Fibroblast of lung (primary cell): ENCODE measurements around the gene CST9. TPM values are rescaled to one million over a fixed set of nuclear protein-coding genes. Genes with fewer than 3 reads are reported as not detected.

ENCODE experiments used
- DNase-seq, 2 donors: peaks; one replicate each; pipeline versions ENCODE4 v3.0.0 to v3.0.0-alpha.2; 2010; ENCODE audit warnings: low read depth in 2 of 2
- H2AFZ ChIP-seq: 2 replicates; pipeline ENCODE4 v1.5.1; 2012; ENCODE audit warnings: low read length, control low read depth, inconsistent platforms
- H3K27ac ChIP-seq: 2 replicates; pipeline ENCODE4 v1.5.1; 2011; ENCODE audit warnings: low read length, control low read depth; ENCODE audit not compliant: insufficient read depth
- H3K27me3 ChIP-seq: 2 replicates; pipeline ENCODE4 v1.5.1; 2011; ENCODE audit warnings: mild to moderate bottlenecking, low read length; ENCODE audit not compliant: control insufficient read depth, insufficient read depth
- H3K36me3 ChIP-seq: 2 replicates; pipeline ENCODE4 v1.5.1; 2011; ENCODE audit warnings: low read length; ENCODE audit not compliant: control insufficient read depth, insufficient read depth
- H3K4me1 ChIP-seq: 2 replicates; pipeline ENCODE4 v1.5.1; 2011; ENCODE audit warnings: low read length; ENCODE audit not compliant: control insufficient read depth, insufficient read depth; ENCODE audit errors: extremely low read depth
- H3K4me2 ChIP-seq: 2 replicates; pipeline ENCODE4 v1.5.1; 2011; ENCODE audit warnings: low read length, control low read depth; ENCODE audit not compliant: insufficient read depth; ENCODE audit errors: extremely low read depth
- H3K4me3 ChIP-seq, 4 experiments: fragments of 200-600 bp in 1 of 4; sonication (generic) in 1 of 4; replicated peaks in 1 of 4; 2 replicates each; pipeline ENCODE4 v1.5.1; 2011 to 2016; ENCODE audit warnings: low read length in 4 of 4, low read depth in 3 of 4, mild to moderate bottlenecking in 3 of 4, control low read depth in 2 of 4, inconsistent platforms in 1 of 4, mixed read lengths in 1 of 4; ENCODE audit not compliant: insufficient read depth in 1 of 4; ENCODE audit errors: control extremely low read depth in 1 of 4
- H3K79me2 ChIP-seq: 2 replicates; pipeline ENCODE4 v1.5.1; 2012; ENCODE audit warnings: mild to moderate bottlenecking, low read length, inconsistent platforms; ENCODE audit not compliant: control insufficient read depth, insufficient read depth
- H3K9ac ChIP-seq: 2 replicates; pipeline ENCODE4 v1.5.1; 2011; ENCODE audit warnings: mild to moderate bottlenecking, low read length, control low read depth; ENCODE audit not compliant: insufficient read depth
- H3K9me3 ChIP-seq: 2 replicates; pipeline ENCODE4 v1.5.1; 2012; ENCODE audit warnings: low read depth, low read length; ENCODE audit not compliant: control insufficient read depth, insufficient read depth
- H4K20me1 ChIP-seq: 2 replicates; pipeline ENCODE4 v1.5.1; 2011; ENCODE audit warnings: low read length; ENCODE audit not compliant: control insufficient read depth, insufficient read depth; ENCODE audit errors: extremely low read depth
- CTCF ChIP-seq, 2 donors: IDR thresholded peaks in 1 of 2; conservative IDR thresholded peaks in 1 of 2; 1 replicate in 1 of 2; 2 replicates in 1 of 2; pipeline ENCODE4 v1.5.1; 2011 to 2012; ENCODE audit warnings: low read length in 2 of 2, control low read depth in 1 of 2, inconsistent platforms in 1 of 2, low read depth in 1 of 2, mild to moderate bottlenecking in 1 of 2
- EZH2 ChIP-seq: IDR thresholded peaks from 2 replicates; pipeline ENCODE4 v1.5.1; 2012; ENCODE audit warnings: low read length, control low read depth, mild to moderate bottlenecking; ENCODE audit errors: missing control alignments
- polyA plus RNA-seq, 2 donors: library from polyadenylated mRNA; depleted of rRNA in 1 of 2; stranded (reverse) in 1 of 2; unstranded in 1 of 2; fragments of >200 nt; gene quantifications; 2 replicates each; pipeline ENCODE4 v1.2.1, GENCODE V29; 2011 to 2012; ENCODE audit warnings: missing spikeins in 1 of 2
- total RNA-seq: library from RNA; depleted of rRNA; stranded (reverse); fragments of >200 nt; gene quantifications from 2 replicates; pipeline ENCODE4 v1.2.1, GENCODE V29; 2014

CST9 gene
- total and polyA plus RNA-seq, 2 donors (not counting 1 experiment from before 2014, with no cell fraction given), result not detected

- TF ChIP-seq EZH2 (no peak), CTCF (conservative IDR thresholded peaks at IDR 0.05 in 1 of 2, IDR thresholded peaks at IDR 0.05 in 1 of 2; ENCODE audit: low read depth in 1 of 2, low read length in 2 of 2) (no peak)
- DNase-seq, result no peak
- Histone ChIP-seq H3K79me2 (peaks cover 23% of the 10 kb centered on the region), H3K4me3 (no peak overlapping the region), H3K4me1 (peaks cover 17% of the 10 kb centered on the region), H3K9ac (no peak overlapping the region), H3K4me2 (no peak overlapping the region), H4K20me1 (no peaks in the 10 kb centered on the region), H3K27ac (no peak overlapping the region), H3K9me3 (no peaks in the 10 kb centered on the region), H2AFZ (no peak overlapping the region), H3K36me3 (peaks cover 5% of the 10 kb centered on the region), H3K27me3 (no peaks in the 10 kb centered on the region)
These were observed 32.6 kb upstream of the CST9 start for GRCh38 chr20:23638309-23638708.

- peak within 1 kb of the TSS; percentile 94 for H3K4me2 ChIP-seq
- peak within 1 kb of the TSS; percentile 63 to 89 (median 82) for H3K4me3 ChIP-seq
- no peaks in the 10 kb centered on the region for H3K27me3 ChIP-seq
- H4K20me1 ChIP-seq, result no peaks in the 10 kb centered on the region
- no peaks in the 10 kb centered on the region for H3K9me3 ChIP-seq
- H2AFZ ChIP-seq, result peak within 1 kb of the TSS; percentile 57
- TF ChIP-seq CTCF (conservative IDR thresholded peaks at IDR 0.05 in 1 of 2, IDR thresholded peaks at IDR 0.05 in 1 of 2; ENCODE audit: low read depth in 1 of 2, low read length in 2 of 2) (no peak), EZH2 (no peak)
- peak; percentile 87 to 88 for DNase-seq
- H3K36me3 ChIP-seq, result peaks cover 5% of the 10 kb centered on the region
- H3K4me1 ChIP-seq, result peaks cover 14% of the 10 kb centered on the region
- peak within 1 kb of the TSS; percentile 92 for H3K27ac ChIP-seq
- peaks cover 23% of the 10 kb centered on the region for H3K79me2 ChIP-seq
- peak within 1 kb of the TSS; percentile 96 for H3K9ac ChIP-seq
These were observed 31.8 kb upstream of the CST9 start, which contains the start of gene CST3 for GRCh38 chr20:23637282-23638221. Gene CST3, minus strand, starts transcription at chr20:23637955. Its CDS starts 93 bp downstream, at chr20:23637862.

- H3K9me3 ChIP-seq, result no peaks in the 10 kb centered on the region
- TF ChIP-seq CTCF (conservative IDR thresholded peaks at IDR 0.05 in 1 of 2, IDR thresholded peaks at IDR 0.05 in 1 of 2; ENCODE audit: low read depth in 1 of 2, low read length in 2 of 2), result no peak
- no peak for TF ChIP-seq EZH2
- peak overlapping the region; percentile 63 to 89 (median 82) for H3K4me3 ChIP-seq
- H3K4me2 ChIP-seq, result peak overlapping the region; percentile 94
- peaks cover 5% of the 10 kb centered on the region for H3K36me3 ChIP-seq
- H2AFZ ChIP-seq, result no peak overlapping the region
- peaks cover 9% of the 10 kb centered on the region for H3K4me1 ChIP-seq
- H3K79me2 ChIP-seq, result peaks cover 23% of the 10 kb centered on the region
- DNase-seq, result no peak
- peak overlapping the region; percentile 96 for H3K9ac ChIP-seq
- H3K27me3 ChIP-seq, result no peaks in the 10 kb centered on the region
- no peaks in the 10 kb centered on the region for H4K20me1 ChIP-seq
- H3K27ac ChIP-seq, result peak overlapping the region; percentile 92
These were observed 31.2 kb upstream of the CST9 start for GRCh38 chr20:23636908-23637281.
